WTC11 (cell line): ENCODE results near the gene DNM3. TPM values are rescaled to one million over a fixed set of nuclear protein-coding genes. Genes with fewer than 3 reads are reported as not detected.

Experiments
- ATAC-seq: fragments of 200-7000 bp; cut with Tn5 transposase; 2 replicates; pipeline ENCODE4 v1.10.0; 2021; ENCODE audit warnings: mild to moderate bottlenecking, moderate library complexity
- CTCF ChIA-PET: fragments of 300-600 bp; sonication (Branson Sonifier 250); formaldehyde crosslinking; loops from one replicate; lab custom pipeline; 2021; ENCODE audit warnings: antibody characterized with exemption; lab: Charles Lee
- POLR2A ChIA-PET: fragments of 350-600 bp; sonication (Branson Sonifier 250); formaldehyde crosslinking; loops from one replicate; lab custom pipeline; 2021; ENCODE audit warnings: antibody characterized with exemption; lab: Charles Lee
- DNase-seq: peaks from one replicate; pipeline ENCODE4 v3.0.0; 2021; ENCODE audit warnings: low spot score
- H3K27ac Mint-ChIP-seq: 2 replicates; pipeline ENCODE4 v1.8.0; 2021; ENCODE audit warnings: mixed read lengths
- H3K27me3 Mint-ChIP-seq: 2 replicates; pipeline ENCODE4 v1.8.0; 2021; ENCODE audit warnings: low read depth, mild to moderate bottlenecking, moderate library complexity, mixed read lengths
- H3K36me3 Mint-ChIP-seq: 2 replicates; pipeline ENCODE4 v1.8.0; 2021; ENCODE audit warnings: mixed read lengths
- H3K4me1 Mint-ChIP-seq: 2 replicates; pipeline ENCODE4 v1.8.0; 2022; ENCODE audit warnings: mixed read lengths
- H3K4me3 Mint-ChIP-seq: 2 replicates; pipeline ENCODE4 v1.8.0; 2021; ENCODE audit warnings: mild to moderate bottlenecking, moderate library complexity, mixed read lengths
- H3K9me3 Mint-ChIP-seq: 2 replicates; pipeline ENCODE4 v1.8.0; 2021; ENCODE audit warnings: mixed read lengths
- ATF6 ChIP-seq: sonication (generic); formaldehyde crosslinking; IDR thresholded peaks from 2 replicates; pipeline ENCODE4 v1.8.1; 2023; ENCODE audit warnings: mild to moderate bottlenecking, missing genetic modification reagents
- CREB1 ChIP-seq: sonication (generic); formaldehyde crosslinking; IDR thresholded peaks from 2 replicates; pipeline ENCODE4 v1.8.0; 2023; ENCODE audit warnings: mild to moderate bottlenecking, missing genetic modification reagents
- CTCF ChIP-seq: fragments of 200-600 bp; IDR thresholded peaks from 2 replicates; pipeline ENCODE4 v1.8.0; 2022; ENCODE audit warnings: antibody characterized with exemption
- E2F1 ChIP-seq: sonication (generic); formaldehyde crosslinking; IDR thresholded peaks from 2 replicates; pipeline ENCODE4 v1.8.0; 2022; ENCODE audit warnings: mild to moderate bottlenecking, missing genetic modification reagents
- E2F5 ChIP-seq: sonication (generic); formaldehyde crosslinking; IDR thresholded peaks from 2 replicates; pipeline ENCODE4 v1.8.1; 2022; ENCODE audit warnings: mild to moderate bottlenecking, moderate library complexity, missing genetic modification reagents
- ELF4 ChIP-seq: sonication (generic); formaldehyde crosslinking; IDR thresholded peaks from 2 replicates; pipeline ENCODE4 v1.8.1; 2022; ENCODE audit warnings: low read depth, mild to moderate bottlenecking, moderate library complexity, missing genetic modification reagents
- ESRRA ChIP-seq: sonication (generic); formaldehyde crosslinking; IDR thresholded peaks from 2 replicates; pipeline ENCODE4 v1.8.1; 2022; ENCODE audit warnings: mild to moderate bottlenecking, missing genetic modification reagents, borderline replicate concordance
- FOXK1 ChIP-seq: sonication (generic); formaldehyde crosslinking; IDR thresholded peaks from 2 replicates; pipeline ENCODE4 v1.8.0; 2022; ENCODE audit warnings: mild to moderate bottlenecking, moderate library complexity, missing genetic modification reagents
- HMGA2 ChIP-seq: fragments of 250-450 bp; sonication (Bioruptor Pico); IDR thresholded peaks from 2 replicates; pipeline ENCODE4 v1.4.0; 2021; ENCODE audit warnings: mild to moderate bottlenecking, moderate library complexity
- NFE2L1 ChIP-seq: sonication (generic); formaldehyde crosslinking; IDR thresholded peaks from 2 replicates; pipeline ENCODE4 v1.8.1; 2023; ENCODE audit warnings: missing genetic modification reagents
- PRRX2 ChIP-seq: fragments of 250-450 bp; sonication (Bioruptor Pico); IDR thresholded peaks from 2 replicates; pipeline ENCODE4 v1.8.0; 2021; ENCODE audit warnings: mild to moderate bottlenecking
- SMAD4 ChIP-seq: sonication (generic); formaldehyde crosslinking; IDR thresholded peaks from 2 replicates; pipeline ENCODE4 v1.8.0; 2022; ENCODE audit warnings: mild to moderate bottlenecking, missing genetic modification reagents
- TEAD4 ChIP-seq: sonication (generic); formaldehyde crosslinking; IDR thresholded peaks from 2 replicates; pipeline ENCODE4 v1.8.0; 2022; ENCODE audit warnings: mild to moderate bottlenecking, missing genetic modification reagents
- ZNF425 ChIP-seq: fragments of 250-450 bp; sonication (Bioruptor Pico); conservative IDR thresholded peaks from 2 replicates; pipeline ENCODE4 v1.9.0; 2021; ENCODE audit warnings: mild to moderate bottlenecking
- ZNF512 ChIP-seq: sonication (generic); formaldehyde crosslinking; IDR thresholded peaks from 2 replicates; pipeline ENCODE4 v1.8.1; 2022; ENCODE audit warnings: missing genetic modification reagents, borderline replicate concordance
- ZNF532 ChIP-seq: fragments of 250-450 bp; sonication (Bioruptor Pico); IDR thresholded peaks from 2 replicates; pipeline ENCODE4 v1.9.0; 2021; ENCODE audit warnings: mild to moderate bottlenecking, borderline replicate concordance
- total RNA-seq: library from RNA; stranded (reverse); gene quantifications from 3 replicates; pipeline ENCODE4 v1.2.3, GENCODE V29; 2021

Gene DNM3
- total RNA-seq, 1 experiment from 2014 or later, result 1.9 TPM

- TF ChIP-seq ZNF425 (no peak), PRRX2 (no peak), ZNF512 (CRISPR knock-in tag) (no peak), ESRRA (no peak), FOXK1 (no peak), E2F1 (no peak), NFE2L1 (CRISPR knock-in tag) (no peak)
- TF ChIP-seq, all 79 proteins: peak for 0
Observed at GRCh38 chr1:171990371-171990770, 149.1 kb downstream of the DNM3 start (continued).

- ChIA-PET POLR2A (no interaction called here), CTCF (interaction anchor here (0.9 to 2.1 kb wide), 4 partner anchors 8 to 194 kb away, joined by 3 to 7 read pairs (median 4); partner anchors contain the start of gene DNM3)
- no peaks in the 10 kb centered on the region for H3K36me3 Mint-ChIP-seq
- H3K27me3 Mint-ChIP-seq, result no peaks in the 10 kb centered on the region
- DNase-seq (no peak), ATAC-seq (peak; percentile 64)
- no peak overlapping the region for H3K4me3 Mint-ChIP-seq
- H3K4me1 Mint-ChIP-seq, result peaks cover 16% of the 10 kb centered on the region
- peak overlapping the region; percentile 90 for H3K27ac Mint-ChIP-seq
- H3K9me3 Mint-ChIP-seq, result no peaks in the 10 kb centered on the region
- TF ChIP-seq SMAD4 (CRISPR knock-in tag), result no peak
- TF ChIP-seq ESRRA, result peak; percentile 40; the same call in 1 of the 2 replicates
Observed at GRCh38 chr1:171994293-171994692, 153.0 kb downstream of the DNM3 start.

GRCh38 chr1:171995573-171995972 lies 154.3 kb downstream of the DNM3 start:
- DNase-seq, result no peak
- Mint-ChIP-seq H3K9me3 (no peaks in the 10 kb centered on the region), H3K4me3 (no peak overlapping the region), H3K36me3 (no peaks in the 10 kb centered on the region), H3K27me3 (no peaks in the 10 kb centered on the region), H3K4me1 (peaks cover 16% of the 10 kb centered on the region), H3K27ac (no peak overlapping the region)
- ChIA-PET CTCF (interaction anchor here (1.0 to 2.1 kb wide), 2 partner anchors 10 to 194 kb away, joined by 4 to 6 read pairs; no protein-coding TSS in a partner anchor), POLR2A (interaction anchor here (1.0 kb wide), 1 partner anchor 27 kb away, joined by 3 read pairs; no protein-coding TSS in a partner anchor)
- ATAC-seq, result no peak
- TF ChIP-seq TEAD4 (CRISPR knock-in tag), result no peak
- no peak for TF ChIP-seq ZNF532 (CRISPR knock-in tag)
- no peak for TF ChIP-seq E2F5 (CRISPR knock-in tag)
- no peak for TF ChIP-seq CTCF
- no peak for TF ChIP-seq CREB1
- TF ChIP-seq ELF4, result no peak
- no peak for TF ChIP-seq HMGA2
- no peak for TF ChIP-seq ATF6 (CRISPR knock-in tag)
